GM23338 (cell line): Measurements from ENCODE around the gene PNMA1. TPM values are rescaled to one million over a fixed set of nuclear protein-coding genes. Genes with fewer than 3 reads are reported as not detected.

Experiments used
- ATAC-seq: fragments of 200-7000 bp; cut with Tn5 transposase; 3 replicates; pipeline ENCODE4 v1.9.1; 2020
- DNase-seq: peaks from one replicate; pipeline ENCODE4 v3.0.0-alpha.2; 2015; ENCODE audit warnings: low spot score
- H2AFZ ChIP-seq: fragments of 200-600 bp; sonication (generic); 2 replicates; pipeline ENCODE4 v1.8.0; 2016; ENCODE audit warnings: antibody characterized with exemption, mild to moderate bottlenecking, moderate library complexity
- H3F3A ChIP-seq: fragments of 200-600 bp; sonication (generic); replicated peaks from 2 replicates; pipeline ENCODE4 v1.8.0; 2017; ENCODE audit warnings: antibody characterized with exemption, mixed run types, low read depth
- H3K27ac ChIP-seq: fragments of 200-600 bp; sonication (generic); 2 replicates; pipeline ENCODE4 v1.6.1; 2016; ENCODE audit warnings: low read depth
- H3K27me3 ChIP-seq: fragments of 200-600 bp; sonication (generic); 2 replicates; pipeline ENCODE4 v1.8.0; 2016; ENCODE audit warnings: mild to moderate bottlenecking, mixed run types, moderate library complexity; ENCODE audit not compliant: insufficient read depth
- H3K36me3 ChIP-seq: fragments of 200-600 bp; sonication (generic); 2 replicates; pipeline ENCODE4 v1.8.0; 2016; ENCODE audit warnings: mild to moderate bottlenecking; ENCODE audit not compliant: insufficient read depth
- H3K4me1 ChIP-seq: fragments of 200-600 bp; sonication (generic); 2 replicates; pipeline ENCODE4 v1.8.0; 2016; ENCODE audit warnings: mild to moderate bottlenecking, moderate library complexity; ENCODE audit not compliant: insufficient read depth
- H3K4me2 ChIP-seq: fragments of 200-600 bp; sonication (generic); 2 replicates; pipeline ENCODE4 v1.7.1; 2017; ENCODE audit warnings: mixed run types
- H3K4me3 ChIP-seq: fragments of 200-600 bp; sonication (generic); 2 replicates; pipeline ENCODE4 v1.6.1; 2016; ENCODE audit warnings: mixed run types
- H3K79me2 ChIP-seq: fragments of 200-600 bp; sonication (generic); replicated peaks from 2 replicates; pipeline ENCODE4 v1.8.0; 2017; ENCODE audit warnings: mild to moderate bottlenecking; ENCODE audit not compliant: insufficient read depth
- H3K9me2 ChIP-seq: fragments of 200-600 bp; sonication (generic); 2 replicates; pipeline ENCODE4 v1.8.0; 2017; ENCODE audit not compliant: insufficient read depth
- H4K20me1 ChIP-seq: fragments of 200-600 bp; sonication (generic); replicated peaks from 2 replicates; pipeline ENCODE4 v1.8.0; 2017; ENCODE audit warnings: mild to moderate bottlenecking; ENCODE audit not compliant: insufficient read depth
- H3K27ac Mint-ChIP-seq: 2 replicates; pipeline ENCODE4 v1.8.0; 2020; ENCODE audit warnings: inconsistent platforms, mild to moderate bottlenecking, moderate library complexity, mixed read lengths
- H3K27me3 Mint-ChIP-seq: 3 replicates; pipeline ENCODE4 v1.8.0; 2022; ENCODE audit warnings: low read depth, mild to moderate bottlenecking, moderate library complexity, mixed read lengths, inconsistent platforms; ENCODE audit not compliant: insufficient read depth, poor library complexity
- H3K36me3 Mint-ChIP-seq: 3 replicates; pipeline ENCODE4 v1.8.0; 2021; ENCODE audit warnings: low read depth, mild to moderate bottlenecking, inconsistent platforms, moderate library complexity, mixed read lengths
- H3K4me1 Mint-ChIP-seq: 3 replicates; pipeline ENCODE4 v1.8.0; 2020; ENCODE audit warnings: mild to moderate bottlenecking, inconsistent platforms, mixed read lengths
- H3K4me3 Mint-ChIP-seq: 3 replicates; pipeline ENCODE4 v1.8.0; 2021; ENCODE audit warnings: moderate library complexity, mild to moderate bottlenecking, inconsistent platforms, mixed read lengths
- H3K9me3 Mint-ChIP-seq: 3 replicates; pipeline ENCODE4 v1.8.0; 2020; ENCODE audit warnings: moderate library complexity, mild to moderate bottlenecking, inconsistent platforms, mixed read lengths
- CREB1 ChIP-seq: fragments of 250-450 bp; sonication (Bioruptor Pico); IDR thresholded peaks from 2 replicates; pipeline ENCODE4 v1.5.0; 2020; ENCODE audit warnings: low read depth, mild to moderate bottlenecking, moderate library complexity
- CTCF ChIP-seq, 2 experiments: fragments of 200-600 bp in 1 of 2; sonication (generic) in 1 of 2; conservative IDR thresholded peaks; 2 replicates each; pipeline versions ENCODE4 v1.5.1 to v1.6.1; 2016 to 2017; ENCODE audit warnings: antibody characterized with exemption in 2 of 2, low read depth in 2 of 2, mild to moderate bottlenecking in 2 of 2, moderate library complexity in 1 of 2
- ETS1 ChIP-seq: IDR thresholded peaks from 2 replicates; pipeline ENCODE4 v1.6.1; 2016; ENCODE audit warnings: antibody characterized with exemption
- JUNB ChIP-seq: IDR thresholded peaks from one replicate; pipeline ENCODE4 v1.6.1; 2016; ENCODE audit warnings: antibody characterized with exemption; ENCODE audit not compliant: unreplicated experiment
- REST ChIP-seq: IDR thresholded peaks from one replicate; pipeline ENCODE4 v1.6.1; 2018; ENCODE audit warnings: antibody characterized with exemption; ENCODE audit not compliant: unreplicated experiment
- ZNF114 ChIP-seq: fragments of 250-450 bp; sonication (Bioruptor Pico); IDR thresholded peaks from 2 replicates; pipeline ENCODE4 v1.5.0; 2020; ENCODE audit warnings: mild to moderate bottlenecking, moderate library complexity
- polyA plus RNA-seq: library from polyadenylated mRNA; unstranded; fragments of >200 nt; fragmentation: Nextera tagmentation; extraction: Ambion mirVana; gene quantifications from 2 replicates; pipeline ENCODE4 v1.2.1, GENCODE V29; 2016
- total RNA-seq: library from RNA; depleted of rRNA; stranded (reverse); fragments of >200 nt; shearing (Covaris generic); gene quantifications from 2 replicates; pipeline ENCODE4 v1.2.3, GENCODE V29; 2014

PNMA1 gene
- total and polyA plus RNA-seq, 2 experiments from 2014 or later: 18.2 to 32.9 TPM

DNA sequence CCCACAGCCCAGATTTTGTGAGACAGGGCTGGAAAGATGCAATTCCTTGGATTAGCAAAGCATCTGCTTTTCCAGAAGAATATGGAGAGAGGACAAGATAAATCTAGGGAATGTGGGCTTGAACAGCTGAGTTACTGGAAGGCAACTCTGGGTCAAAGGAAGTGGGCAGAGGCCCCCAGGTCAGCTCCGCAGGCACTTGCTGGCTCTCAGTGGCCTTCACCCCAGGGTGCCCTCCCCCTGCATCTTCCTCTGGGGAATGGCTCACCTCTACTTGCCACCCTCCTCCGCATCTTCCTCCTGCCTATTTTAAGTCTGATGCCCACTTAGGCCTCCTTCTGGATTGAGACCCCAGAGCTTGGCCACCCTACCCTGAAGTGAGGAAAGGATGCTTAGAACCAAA lies 10.5 kb upstream of the PNMA1 start:
- ATAC-seq (no peak), DNase-seq (no peak)
- TF ChIP-seq ZNF114 (CRISPR knock-in tag) (no peak), REST (no peak), ETS1 (no peak)
- H2AFZ ChIP-seq: no peak overlapping the region
- H3K27ac Mint-ChIP-seq: no peak overlapping the region
- H3K9me3 Mint-ChIP-seq: no peaks in the 10 kb centered on the region
- H3K27me3 Mint-ChIP-seq: peaks cover 18% of the 10 kb centered on the region
- H3K27me3 ChIP-seq: no peaks in the 10 kb centered on the region
- no peaks in the 10 kb centered on the region for H3K36me3 ChIP-seq
- no peaks in the 10 kb centered on the region for H4K20me1 ChIP-seq
- H3K4me3 ChIP-seq: no peak overlapping the region
- peaks cover 34% of the 10 kb centered on the region for H3K4me1 ChIP-seq
- H3K4me2 ChIP-seq: no peak overlapping the region
- peaks cover 54% of the 10 kb centered on the region for H3K4me1 Mint-ChIP-seq
- H3K79me2 ChIP-seq: no peaks in the 10 kb centered on the region
- H3K4me3 Mint-ChIP-seq: no peak overlapping the region
- no peak overlapping the region for H3K27ac ChIP-seq
- peaks cover 13% of the 10 kb centered on the region; the same call in 1 of the 2 replicates for H3F3A ChIP-seq
- peaks cover 33% of the 10 kb centered on the region for H3K36me3 Mint-ChIP-seq
- no peaks in the 10 kb centered on the region for H3K9me2 ChIP-seq

GRCh38 chr14:73723797-73724661 lies 9.8 kb upstream of the PNMA1 start:
- H2AFZ ChIP-seq: no peak overlapping the region
- no peak overlapping the region for H3K4me3 ChIP-seq
- peak overlapping the region; percentile 45; the same call in 1 of the 2 replicates for H3K4me2 ChIP-seq
- H3K79me2 ChIP-seq: no peaks in the 10 kb centered on the region
- ATAC-seq: no peak
- peaks cover 18% of the 10 kb centered on the region; the same call in 1 of the 2 replicates for H3F3A ChIP-seq
- H4K20me1 ChIP-seq: no peaks in the 10 kb centered on the region
- peak overlapping the region; percentile 57 for H3K27ac Mint-ChIP-seq
- H3K27ac ChIP-seq: 0 out of 2 replicates have a peak overlapping the region, but pooled peaks have one; percentile 43
- H3K9me3 Mint-ChIP-seq: no peaks in the 10 kb centered on the region
- H3K36me3 Mint-ChIP-seq: peaks cover 26% of the 10 kb centered on the region
- H3K27me3 Mint-ChIP-seq: peaks cover 13% of the 10 kb centered on the region
- peaks cover 59% of the 10 kb centered on the region for H3K4me1 Mint-ChIP-seq
- no peaks in the 10 kb centered on the region for H3K27me3 ChIP-seq
- H3K36me3 ChIP-seq: no peaks in the 10 kb centered on the region
- TF ChIP-seq JUNB (no peak), CTCF (conservative IDR thresholded peaks at IDR 0.05; ENCODE audit: low read depth in 2 of 2) (peak in 1 of 2 experiments; percentile 15; a peak in 1 of 4 replicates), CREB1 (CRISPR knock-in tag) (no peak), ZNF114 (CRISPR knock-in tag) (no peak)
- no peak overlapping the region for H3K4me3 Mint-ChIP-seq
- H3K9me2 ChIP-seq: no peaks in the 10 kb centered on the region
- DNase-seq: peak; percentile 35
- H3K4me1 ChIP-seq: peaks cover 38% of the 10 kb centered on the region
